DMS153 treated with DMSO at 0.1 percent for 48 hours (cell line): ENCODE data around the gene SPINT1.

Source experiments
- DNase-seq: peaks from one replicate; lab custom pipeline; 2025; ENCODE audit not compliant: unreplicated experiment; lab: John Stamatoyannopoulos, UW

Gene SPINT1

GRCh38 chr15:40843885-40844695 is at the start of gene SPINT1:
Gene SPINT1 (plus strand): TSS chr15:40844048. CDS start chr15:40844555, 507 bp downstream.
- DNase-seq, result no peak

- DNase-seq, result no peak
Measured at GRCh38 chr15:40796041-40796440, 47.8 kb upstream of the SPINT1 start.

GRCh38 chr15:40796512-40796911 is 47.3 kb upstream of the SPINT1 start:
- DNase-seq, result no peak

- no peak for DNase-seq
Measured at GRCh38 chr15:40799523-40799922, 44.3 kb upstream of the SPINT1 start.

- DNase-seq, result no peak
Measured at GRCh38 chr15:40803076-40803475, 40.8 kb upstream of the SPINT1 start.

- no peak for DNase-seq
Measured at GRCh38 chr15:40803688-40804087, 40.2 kb upstream of the SPINT1 start.

- DNase-seq, result no peak
Measured at GRCh38 chr15:40806672-40807027, 37.2 kb upstream of the SPINT1 start.

GRCh38 chr15:40807028-40807887 is 36.6 kb upstream of the SPINT1 start, which contains the start of the genes DNAJC17 and ZFYVE19:
Gene DNAJC17 (minus strand): TSS chr15:40807473. CDS start chr15:40807446, 27 bp downstream.
Gene ZFYVE19 (plus strand): TSS chr15:40807089. CDS start chr15:40807590, 501 bp downstream.
- peak; percentile 80 for DNase-seq

- no peak for DNase-seq
Measured at GRCh38 chr15:40807888-40808461, 35.9 kb upstream of the SPINT1 start.

- no peak for DNase-seq
Measured at GRCh38 chr15:40808861-40809450, 34.9 kb upstream of the SPINT1 start.

- no peak for DNase-seq
Measured at GRCh38 chr15:40812721-40813425, 31.0 kb upstream of the SPINT1 start.

GRCh38 chr15:40815042-40815698 is 28.7 kb upstream of the SPINT1 start:
- DNase-seq, result no peak

- no peak for DNase-seq
Measured at GRCh38 chr15:40819048-40819447, 24.8 kb upstream of the SPINT1 start.

- no peak for DNase-seq
Measured at GRCh38 chr15:40821195-40821594, 22.7 kb upstream of the SPINT1 start.

- DNase-seq, result no peak
Measured at GRCh38 chr15:40823572-40824343, 20.1 kb upstream of the SPINT1 start.

GRCh38 chr15:40825661-40826422 is 18.0 kb upstream of the SPINT1 start:
- DNase-seq, result no peak

- DNase-seq, result no peak
Measured at GRCh38 chr15:40826423-40827075, 17.3 kb upstream of the SPINT1 start.

- no peak for DNase-seq
Measured at GRCh38 chr15:40828447-40829036, 15.3 kb upstream of the SPINT1 start, which contains the start of gene PPP1R14D. Gene PPP1R14D (minus strand): TSS chr15:40828708. CDS start chr15:40828641, 67 bp downstream.
